ENCODE results near the gene FAM20C. TPM values are rescaled to one million over a fixed set of nuclear protein-coding genes. Genes with fewer than 3 reads are reported as not detected.

The FAM20C gene
- total and polyA plus RNA-seq, 2 of the 8 experiments (the other 6 are each of a cell fraction or from before 2014, with no cell fraction given): 9.5 to 34.8 TPM

DNA sequence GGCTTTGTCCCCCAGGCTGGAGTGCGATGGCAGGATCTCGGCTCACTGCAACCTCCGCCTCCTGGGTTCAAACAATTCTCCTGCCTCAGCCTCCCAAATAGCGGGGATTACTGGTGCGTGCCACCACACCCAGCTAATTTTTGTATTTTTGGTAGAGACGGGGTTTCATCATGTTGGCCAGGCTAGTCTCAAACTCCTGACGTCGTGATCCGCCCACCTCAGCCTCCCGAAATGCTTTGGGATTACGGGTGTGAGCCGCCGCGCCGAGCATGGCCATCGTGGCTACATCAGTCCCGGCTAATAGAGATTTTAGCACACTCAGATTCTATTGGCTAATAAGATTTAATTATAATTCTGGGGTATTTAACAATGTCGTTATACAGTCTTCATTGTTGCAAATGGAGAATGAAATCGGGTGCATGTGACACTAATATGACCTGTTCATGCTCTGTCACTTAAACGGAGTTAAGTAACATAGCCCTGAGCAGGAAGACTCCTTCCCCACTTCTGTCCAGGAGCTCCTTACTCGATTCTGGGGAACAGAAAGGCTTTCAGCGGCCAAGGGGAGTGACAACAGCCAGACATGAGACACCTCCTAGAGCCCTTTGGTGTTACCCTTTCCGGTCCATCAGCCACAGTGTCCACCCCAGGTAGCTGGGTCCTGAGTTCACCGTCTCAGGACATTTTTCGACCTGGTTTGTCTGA is 40.9 kb upstream of the FAM20C start:
- ChIA-PET POLR2A (ENCODE audit: partially characterized antibody) (interaction anchor here (1.3 to 1.8 kb wide), 3 partner anchors 13 to 36 kb away, joined by 3 to 6 read pairs (median 3); no protein-coding TSS in a partner anchor), CTCF (ENCODE audit: partially characterized antibody) (interaction anchor here (0.7 to 1.2 kb wide), 3 partner anchors 21 to 92 kb away, joined by 3 to 4 read pairs (median 4); no protein-coding TSS in a partner anchor)
- H2BK20ac ChIP-seq (ENCODE audit: low read length): no peak overlapping the region
- H3K79me1 ChIP-seq (ENCODE audit: low read depth, low read length): no peaks in the 10 kb centered on the region
- no peak overlapping the region for H3K4me3 ChIP-seq (ENCODE audit: extremely low read depth in 1 of 4, insufficient read depth in 2 of 4, low read depth in 3 of 4, low read length in 4 of 4)
- no peak overlapping the region for H3K4me2 ChIP-seq (ENCODE audit: insufficient read depth in 1 of 2, low read depth in 2 of 2, low read length in 2 of 2)
- H3K14ac ChIP-seq (ENCODE audit: insufficient read length): no peak overlapping the region
- no peak overlapping the region for H3K18ac ChIP-seq (ENCODE audit: extremely low read depth, low read length)
- 93% methylated on average over 23 of the region's 25 CpGs; no CpG with 5 or more reads in 1 of the 2 experiments for WGBS, 2 experiments (ENCODE audit: extremely low coverage in 1 of 2, insufficient coverage in 1 of 2, insufficient read length in 1 of 2, insufficient replicate concordance in 2 of 2, low coverage in 1 of 2, low lambda C conversion rate in 2 of 2, missing lambda C conversion rate in 1 of 2)
- H3K36me3 ChIP-seq (ENCODE audit: control insufficient read depth in 2 of 4, insufficient read depth in 4 of 4, low read length in 3 of 4): peaks cover 3 to 5% (median 4%) of the 10 kb centered on the region in 4 experiments; a peak in 7 of 8 replicates
- no peaks in the 10 kb centered on the region for H3K79me2 ChIP-seq (ENCODE audit: control insufficient read depth in 1 of 2, insufficient read depth in 2 of 2, low read length in 2 of 2)
- H3K4me1 ChIP-seq (replicated peaks in 1 of 4; ENCODE audit: control insufficient read depth in 3 of 4, insufficient read depth in 4 of 4, low read length in 3 of 4): peaks cover 0 to 16% (median 12%) of the 10 kb centered on the region in 4 experiments; a peak in 5 of 7 replicates
- H3K56ac ChIP-seq (replicated peaks; ENCODE audit: insufficient read length, low read depth, low read length): no peak overlapping the region
- H3K27me3 ChIP-seq (replicated peaks in 1 of 4; ENCODE audit: control insufficient read depth in 3 of 4, extremely low read depth in 1 of 4, insufficient read depth in 3 of 4, low read length in 3 of 4): no peaks in the 10 kb centered on the region
- no peak for FAIRE-seq
- H4K5ac ChIP-seq (ENCODE audit: insufficient read length, low read depth, low read length): no peak overlapping the region
- no peak overlapping the region for H3K9ac ChIP-seq (replicated peaks in 1 of 4; ENCODE audit: extremely low read depth in 1 of 4, low read depth in 3 of 4, low read length in 3 of 4)
- no peaks in the 10 kb centered on the region for H4K20me1 ChIP-seq (replicated peaks in 1 of 2; ENCODE audit: control insufficient read depth in 1 of 2, insufficient read depth in 2 of 2, low read length in 2 of 2)
- H2BK5ac ChIP-seq (ENCODE audit: low read depth, low read length): no peak overlapping the region
- H2AFZ ChIP-seq (ENCODE audit: low read length): no peak overlapping the region
- no peak overlapping the region for H3K23ac ChIP-seq (ENCODE audit: insufficient read length)
- no peak overlapping the region for H3K4ac ChIP-seq (replicated peaks; ENCODE audit: insufficient read length, low read depth, low read length)
- H2BK120ac ChIP-seq (replicated peaks; ENCODE audit: low read depth, low read length): no peak overlapping the region
- H4K8ac ChIP-seq (ENCODE audit: extremely low read depth, insufficient read depth, low read length): no peak overlapping the region
- DNase-seq (ENCODE audit: low read depth in 1 of 2, low spot score in 2 of 2): no peak
- no peak overlapping the region for H2AK5ac ChIP-seq (ENCODE audit: low read depth, low read length)
- no peaks in the 10 kb centered on the region for H3K9me3 ChIP-seq (ENCODE audit: insufficient read depth in 2 of 2, low read depth in 1 of 2, low read length in 1 of 2)
- peak overlapping the region; percentile 93; the same call in 1 of the 2 replicates for H2BK12ac ChIP-seq (ENCODE audit: low read depth, low read length)
- TF ChIP-seq POLR2A (IDR thresholded peaks at IDR 0.05; ENCODE audit: control extremely low read depth in 1 of 2, low read depth in 2 of 2, low read length in 2 of 2) (no peak), POU5F1 (IDR thresholded peaks at IDR 0.05; ENCODE audit: low read depth, low read length) (no peak), JUN (IDR thresholded peaks at IDR 0.05; ENCODE audit: low read depth, low read length) (no peak), HDAC6 (IDR thresholded peaks at IDR 0.05; ENCODE audit: low read depth, low read length) (no peak), NANOG (IDR thresholded peaks at IDR 0.05; ENCODE audit: insufficient read depth, low read depth, low read length, poor library complexity, severe bottlenecking) (no peak)
- TF ChIP-seq, protein P1, sequence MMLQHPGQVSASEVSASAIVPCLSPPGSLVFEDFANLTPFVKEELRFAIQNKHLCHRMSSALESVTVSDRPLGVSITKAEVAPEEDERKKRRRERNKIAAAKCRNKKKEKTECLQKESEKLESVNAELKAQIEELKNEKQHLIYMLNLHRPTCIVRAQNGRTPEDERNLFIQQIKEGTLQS (IDR thresholded peaks at IDR 0.05; ENCODE audit: insufficient read depth, low read depth, low read length): no peak
- no peak overlapping the region for H4K91ac ChIP-seq (replicated peaks; ENCODE audit: insufficient read length, low read length)
- H3K27ac ChIP-seq (ENCODE audit: low read depth, low read length): no peak overlapping the region
- peak overlapping the region; percentile 99; the same call in 1 of the 2 replicates for H2BK15ac ChIP-seq (ENCODE audit: low read length)
- H3K23me2 ChIP-seq (ENCODE audit: low read depth, low read length): peaks cover 1% of the 10 kb centered on the region; the same call in 1 of the 2 replicates
